OCI-LY1 (cell line): Measurements from ENCODE around the gene MCTP1.

Source experiments
- EZH2 ChIP-seq: fragments of 200-600 bp; sonication (generic), shearing (Covaris generic); IDR thresholded peaks from 2 replicates; pipeline ENCODE4 v1.8.0; 2017; ENCODE audit warnings: borderline replicate concordance, mixed run types, mild to moderate bottlenecking, antibody characterized with exemption, low read length, moderate library complexity, mixed read lengths
- TF ChIP-seq, protein P1 (sequence below): fragments of 200-600 bp; sonication (generic), shearing (Covaris generic); IDR thresholded peaks from 2 replicates; pipeline ENCODE4 v1.5.1; 2017; ENCODE audit warnings: mild to moderate bottlenecking, antibody characterized with exemption, low read length, moderate library complexity, mixed read lengths

DNA sequence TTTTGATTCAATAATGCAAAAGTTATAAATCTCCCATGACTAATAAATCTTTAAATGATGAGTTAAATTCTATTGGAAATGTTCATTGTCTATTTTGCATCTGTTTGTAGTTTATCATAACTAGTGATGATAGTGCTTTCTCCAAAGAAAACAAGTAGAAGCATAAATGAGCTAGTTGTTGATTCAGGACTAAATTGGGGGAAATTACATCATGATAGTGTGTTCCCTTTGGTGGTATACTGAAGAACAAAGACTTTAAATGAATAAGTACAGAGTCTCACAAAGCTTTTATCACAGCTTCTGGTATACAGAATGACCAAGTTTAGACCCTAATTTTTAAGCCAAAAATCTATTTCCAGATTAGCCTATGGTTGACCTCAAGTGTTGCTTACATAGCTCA, 173.8 kb downstream of the MCTP1 start:
- TF ChIP-seq, protein P1, sequence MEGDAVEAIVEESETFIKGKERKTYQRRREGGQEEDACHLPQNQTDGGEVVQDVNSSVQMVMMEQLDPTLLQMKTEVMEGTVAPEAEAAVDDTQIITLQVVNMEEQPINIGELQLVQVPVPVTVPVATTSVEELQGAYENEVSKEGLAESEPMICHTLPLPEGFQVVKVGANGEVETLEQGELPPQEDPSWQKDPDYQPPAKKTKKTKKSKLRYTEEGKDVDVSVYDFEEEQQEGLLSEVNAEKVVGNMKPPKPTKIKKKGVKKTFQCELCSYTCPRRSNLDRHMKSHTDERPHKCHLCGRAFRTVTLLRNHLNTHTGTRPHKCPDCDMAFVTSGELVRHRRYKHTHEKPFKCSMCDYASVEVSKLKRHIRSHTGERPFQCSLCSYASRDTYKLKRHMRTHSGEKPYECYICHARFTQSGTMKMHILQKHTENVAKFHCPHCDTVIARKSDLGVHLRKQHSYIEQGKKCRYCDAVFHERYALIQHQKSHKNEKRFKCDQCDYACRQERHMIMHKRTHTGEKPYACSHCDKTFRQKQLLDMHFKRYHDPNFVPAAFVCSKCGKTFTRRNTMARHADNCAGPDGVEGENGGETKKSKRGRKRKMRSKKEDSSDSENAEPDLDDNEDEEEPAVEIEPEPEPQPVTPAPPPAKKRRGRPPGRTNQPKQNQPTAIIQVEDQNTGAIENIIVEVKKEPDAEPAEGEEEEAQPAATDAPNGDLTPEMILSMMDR = no peak
- no peak for TF ChIP-seq EZH2
